GM23248 (cell line): ENCODE data around the gene RNASE9. TPM values are rescaled to one million over a fixed set of nuclear protein-coding genes. Genes with fewer than 3 reads are reported as not detected.

Experiments used
- DNase-seq: peaks from one replicate; pipeline ENCODE4 v3.0.0-alpha.2; 2015
- H2AFZ ChIP-seq: fragments of 200-600 bp; sonication (generic); 2 replicates; pipeline ENCODE4 v1.6.1; 2016; ENCODE audit warnings: antibody characterized with exemption
- H3F3A ChIP-seq: fragments of 200-600 bp; sonication (generic); 2 replicates; pipeline ENCODE4 v1.6.1; 2016; ENCODE audit warnings: mild to moderate bottlenecking, antibody characterized with exemption, mixed run types; ENCODE audit not compliant: insufficient read depth
- H3K27ac ChIP-seq: fragments of 200-600 bp; sonication (generic); 2 replicates; pipeline ENCODE4 v1.5.1; 2016; ENCODE audit warnings: mild to moderate bottlenecking
- H3K27me3 ChIP-seq: fragments of 200-600 bp; sonication (generic); replicated peaks from 2 replicates; pipeline ENCODE4 v1.6.1; 2016; ENCODE audit warnings: mild to moderate bottlenecking; ENCODE audit not compliant: insufficient read depth
- H3K36me3 ChIP-seq: fragments of 200-600 bp; sonication (generic); 2 replicates; pipeline ENCODE4 v1.6.1; 2016; ENCODE audit warnings: low read depth, mild to moderate bottlenecking
- H3K4me1 ChIP-seq: fragments of 200-600 bp; sonication (generic); 2 replicates; pipeline ENCODE4 v1.6.1; 2016; ENCODE audit warnings: mild to moderate bottlenecking; ENCODE audit not compliant: insufficient read depth
- H3K4me2 ChIP-seq: fragments of 200-600 bp; sonication (generic); one replicate; pipeline ENCODE4 v1.6.1; 2016; ENCODE audit warnings: mild to moderate bottlenecking; ENCODE audit not compliant: unreplicated experiment
- H3K4me3 ChIP-seq: fragments of 200-600 bp; sonication (generic); 2 replicates; pipeline ENCODE4 v1.5.1; 2016; ENCODE audit warnings: mild to moderate bottlenecking
- H3K79me2 ChIP-seq: fragments of 200-600 bp; sonication (generic); 2 replicates; pipeline ENCODE4 v1.6.1; 2016; ENCODE audit warnings: mild to moderate bottlenecking; ENCODE audit not compliant: insufficient read depth
- H3K9ac ChIP-seq: fragments of 200-600 bp; sonication (generic); 2 replicates; pipeline ENCODE4 v1.6.1; 2016; ENCODE audit warnings: mild to moderate bottlenecking
- H3K9me2 ChIP-seq: fragments of 200-600 bp; sonication (generic); 2 replicates; pipeline ENCODE4 v1.6.1; 2016; ENCODE audit warnings: mixed run types, mild to moderate bottlenecking, moderate library complexity; ENCODE audit not compliant: insufficient read depth
- H3K9me3 ChIP-seq: fragments of 200-600 bp; sonication (generic); one replicate; pipeline ENCODE4 v1.6.1; 2017; ENCODE audit warnings: low read depth
- H4K20me1 ChIP-seq: fragments of 200-600 bp; sonication (generic); 2 replicates; pipeline ENCODE4 v1.6.0; 2016; ENCODE audit not compliant: insufficient read depth
- EZH2 ChIP-seq: fragments of 200-600 bp; sonication (generic); IDR thresholded peaks from 2 replicates; pipeline ENCODE4 v1.6.1; 2018; ENCODE audit warnings: antibody characterized with exemption, mild to moderate bottlenecking; ENCODE audit not compliant: insufficient read depth, poor library complexity, severe bottlenecking
- EZH2phosphoT487 ChIP-seq: fragments of 200-600 bp; sonication (generic); IDR thresholded peaks from 2 replicates; pipeline ENCODE4 v1.6.1; 2018; ENCODE audit warnings: antibody characterized with exemption, moderate library complexity, mild to moderate bottlenecking, low read depth; ENCODE audit not compliant: insufficient read depth
- WGBS, 2 experiments: methylation state at CpG; one replicate each; pipeline ENCODE4 v1.1.6; 2015 to 2017; ENCODE audit warnings: low lambda C conversion rate in 2 of 2, low coverage in 1 of 2; ENCODE audit errors: missing lambda C conversion rate in 2 of 2; 5-methylcytosine and 5-hydroxymethylcytosine counted together
- in situ Hi-C: fragments of 300-500 bp; cut with MboI; formaldehyde crosslinking; loops from 2 replicates; pipeline ENCODE4 v1.15.0; 2020
- polyA plus RNA-seq: library from polyadenylated mRNA; unstranded; fragments of >200 nt; fragmentation: Nextera tagmentation; extraction: Ambion mirVana; gene quantifications from 2 replicates; pipeline ENCODE4 v1.2.1, GENCODE V29; 2016
- total RNA-seq: library from RNA; depleted of rRNA; stranded (reverse); fragments of >200 nt; shearing (Covaris generic); gene quantifications from 2 replicates; pipeline ENCODE4 v1.2.3, GENCODE V29; 2014

The RNASE9 gene
- total and polyA plus RNA-seq, 2 experiments from 2014 or later: not detected

- no peak overlapping the region for H3K9ac ChIP-seq
- no peaks in the 10 kb centered on the region for H3K4me1 ChIP-seq
- H2AFZ ChIP-seq: no peak overlapping the region
- 37 to 46% methylated on average over 1 of the region's 1 CpG for WGBS, 2 experiments
- H4K20me1 ChIP-seq: no peaks in the 10 kb centered on the region
- TF ChIP-seq EZH2 (no peak), EZH2phosphoT487 (no peak)
- in situ Hi-C loops: no loop called here
- no peaks in the 10 kb centered on the region for H3K9me3 ChIP-seq
- H3F3A ChIP-seq: no peaks in the 10 kb centered on the region
- no peak overlapping the region for H3K4me2 ChIP-seq
- DNase-seq: no peak
- H3K4me3 ChIP-seq: no peak overlapping the region
- H3K9me2 ChIP-seq: no peaks in the 10 kb centered on the region
- no peaks in the 10 kb centered on the region for H3K36me3 ChIP-seq
- H3K79me2 ChIP-seq: no peaks in the 10 kb centered on the region
- H3K27ac ChIP-seq: no peak overlapping the region
- peaks cover 11% of the 10 kb centered on the region for H3K27me3 ChIP-seq
Measured at GRCh38 chr14:20592574-20592973, 31.7 kb upstream of the RNASE9 start.

GRCh38 chr14:20591235-20591634 is 30.4 kb upstream of the RNASE9 start, which contains the start of gene RNASE12:
RNASE12 (minus strand) TSS chr14:20591376; CDS start chr14:20590723, 653 bp downstream.
- 25 to 34% methylated on average over 4 of the region's 4 CpGs for WGBS, 2 experiments
- Histone ChIP-seq H3K4me3 (no peak within 1 kb of the TSS), H3K36me3 (no peaks in the 10 kb centered on the region), H3K27ac (no peak within 1 kb of the TSS), H3F3A (no peaks in the 10 kb centered on the region), H3K9me2 (no peaks in the 10 kb centered on the region), H3K4me2 (no peak within 1 kb of the TSS), H3K79me2 (no peaks in the 10 kb centered on the region), H3K9ac (no peak within 1 kb of the TSS), H3K9me3 (no peaks in the 10 kb centered on the region), H3K4me1 (no peaks in the 10 kb centered on the region), H2AFZ (no peak within 1 kb of the TSS), H4K20me1 (no peaks in the 10 kb centered on the region), H3K27me3 (peaks cover 11% of the 10 kb centered on the region)
- in situ Hi-C loops: no loop called here
- TF ChIP-seq EZH2phosphoT487 (no peak), EZH2 (no peak)
- DNase-seq: no peak

- Histone ChIP-seq H2AFZ (no peak within 1 kb of the TSS), H3K27ac (no peak within 1 kb of the TSS), H3K36me3 (no peaks in the 10 kb centered on the region), H3F3A (no peaks in the 10 kb centered on the region), H3K9ac (no peak within 1 kb of the TSS), H3K27me3 (peaks cover 15% of the 10 kb centered on the region), H3K4me3 (no peak within 1 kb of the TSS), H3K79me2 (no peaks in the 10 kb centered on the region), H4K20me1 (no peaks in the 10 kb centered on the region), H3K9me2 (no peaks in the 10 kb centered on the region), H3K4me2 (no peak within 1 kb of the TSS), H3K4me1 (no peaks in the 10 kb centered on the region), H3K9me3 (no peaks in the 10 kb centered on the region)
- TF ChIP-seq EZH2: no peak
- TF ChIP-seq EZH2phosphoT487: no peak
- in situ Hi-C loops: no loop called here
- no peak for DNase-seq
- 40 to 43% methylated on average over 6 of the region's 6 CpGs for WGBS, 2 experiments
Measured at GRCh38 chr14:20587489-20588154, 26.8 kb upstream of the RNASE9 start, which contains the start of gene RNASE11. RNASE11 (minus strand) TSS chr14:20588001.

DNA sequence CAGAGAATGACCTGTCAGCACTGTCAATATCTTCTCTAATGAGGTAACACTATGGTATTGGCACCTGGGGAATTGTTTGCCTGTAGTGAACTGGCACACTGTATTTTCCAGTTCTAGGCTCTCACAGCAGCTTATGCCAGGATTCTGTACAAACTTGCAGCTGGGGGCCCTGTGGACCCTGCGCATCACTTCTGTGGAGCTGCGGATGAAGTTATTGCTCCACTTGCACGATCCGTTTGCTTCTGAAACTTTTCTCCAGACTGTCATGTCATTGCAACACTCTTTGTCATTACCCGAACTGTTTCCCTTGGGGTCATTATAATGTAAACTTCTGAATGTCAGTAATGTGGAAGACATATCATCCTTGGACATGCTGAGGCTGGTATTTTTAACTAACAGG is 23.1 kb upstream of the RNASE9 start:
- Histone ChIP-seq H3K4me2 (no peak overlapping the region), H3K4me3 (no peak overlapping the region), H3K27ac (no peak overlapping the region), H4K20me1 (no peaks in the 10 kb centered on the region), H3K9ac (no peak overlapping the region), H3K4me1 (no peaks in the 10 kb centered on the region), H2AFZ (no peak overlapping the region), H3K36me3 (no peaks in the 10 kb centered on the region), H3K79me2 (no peaks in the 10 kb centered on the region), H3K27me3 (peaks cover 8% of the 10 kb centered on the region), H3F3A (no peaks in the 10 kb centered on the region), H3K9me2 (no peaks in the 10 kb centered on the region), H3K9me3 (no peaks in the 10 kb centered on the region)
- TF ChIP-seq EZH2: no peak
- no peak for TF ChIP-seq EZH2phosphoT487
- 33 to 36% methylated on average over 5 of the region's 5 CpGs for WGBS, 2 experiments
- no peak for DNase-seq
- in situ Hi-C loops: no loop called here

GRCh38 chr14:20583142-20583541 is 22.3 kb upstream of the RNASE9 start:
- TF ChIP-seq EZH2phosphoT487 (no peak), EZH2 (no peak)
- no peak for DNase-seq
- no peaks in the 10 kb centered on the region for H4K20me1 ChIP-seq
- H3K9me3 ChIP-seq: no peaks in the 10 kb centered on the region
- in situ Hi-C loops: no loop called here
- H3K9ac ChIP-seq: no peak overlapping the region
- no peaks in the 10 kb centered on the region for H3K79me2 ChIP-seq
- no peaks in the 10 kb centered on the region for H3K4me1 ChIP-seq
- H3K9me2 ChIP-seq: no peaks in the 10 kb centered on the region
- H3K27me3 ChIP-seq: peaks cover 8% of the 10 kb centered on the region
- no peaks in the 10 kb centered on the region for H3K36me3 ChIP-seq
- no peaks in the 10 kb centered on the region for H3F3A ChIP-seq
- H2AFZ ChIP-seq: no peak overlapping the region
- H3K27ac ChIP-seq: no peak overlapping the region
- H3K4me3 ChIP-seq: no peak overlapping the region
- no peak overlapping the region for H3K4me2 ChIP-seq
